ENCODE data around the gene BEND7. TPM values are rescaled to one million over a fixed set of nuclear protein-coding genes. Genes with fewer than 3 reads are reported as not detected.
A peak's percentile ranks its signal among the peaks of the same experiment; 100 is the strongest.

Gene BEND7
- total and polyA plus RNA-seq, 2 of the 4 experiments (the other 2 are of a cell fraction) = 2.3 to 3.5 TPM

- no peaks in the 10 kb centered on the region for H3K36me3 ChIP-seq (ENCODE audit: control insufficient read depth, insufficient read depth, low read length)
- no peak overlapping the region for H3K56ac ChIP-seq (ENCODE audit: extremely low read depth, insufficient read depth, low read length)
- no peak overlapping the region for H2BK5ac ChIP-seq (ENCODE audit: low read depth, low read length, poor library complexity, severe bottlenecking)
- no peaks in the 10 kb centered on the region; the same call in 1 of the 2 replicates for H3K9me1 ChIP-seq (ENCODE audit: insufficient read depth, low read length)
- no peak overlapping the region for H2BK15ac ChIP-seq (ENCODE audit: low read depth, low read length)
- ChIA-PET POLR2A (ENCODE audit: unreplicated experiment) (interaction anchor here (0.5 to 1.1 kb wide), 2 partner anchors 11 to 1043 kb away, joined by 3 read pairs; no protein-coding TSS in a partner anchor), CTCF (interaction anchor here (1.3 to 1.7 kb wide), 2 partner anchors 9 to 156 kb away, joined by 6 read pairs; no protein-coding TSS in a partner anchor)
- H3K9ac ChIP-seq (ENCODE audit: low read depth, low read length) = peak overlapping the region; percentile 75
- ATAC-seq (ENCODE audit: low read depth) = peak; percentile 52
- H4K20me1 ChIP-seq (ENCODE audit: insufficient read depth, low read length) = no peaks in the 10 kb centered on the region
- H4K91ac ChIP-seq (ENCODE audit: insufficient read depth, low read depth, low read length) = no peak overlapping the region
- dilution Hi-C loops (cut with HindIII; ENCODE audit: low sequenced_read_pairs, unreplicated experiment) = no loop called here
- BruUV-seq (replicated peaks) = no TSS peak
- peak overlapping the region; percentile 94 for H3K4me2 ChIP-seq (ENCODE audit: low read depth, low read length)
- peaks cover 0 to 15% of the 10 kb centered on the region in 2 experiments; a peak in 2 of 4 replicates for H3K79me1 ChIP-seq (ENCODE audit: low read depth in 1 of 2, low read length in 2 of 2)
- H3K18ac ChIP-seq (ENCODE audit: low read depth, low read length) = no peak overlapping the region
- intact Hi-C loops (cut with micrococcal nuclease) = no loop called here
- H3K23ac ChIP-seq (ENCODE audit: low read depth, low read length) = peak overlapping the region; percentile 48; the same call in 1 of the 2 replicates
- peak overlapping the region in 1 of 2 experiments; percentile 30; a peak in 1 of 4 replicates for H4K8ac ChIP-seq (ENCODE audit: low read depth in 2 of 2, low read length in 2 of 2)
- peaks cover 2% of the 10 kb centered on the region; the same call in 1 of the 2 replicates for H3K27me3 ChIP-seq (ENCODE audit: control insufficient read depth, insufficient read depth, low read length)
- WGBS, 2 experiments (ENCODE audit: extremely low coverage in 2 of 2, insufficient read length in 1 of 2) = 1% methylated on average over 41 of the region's 104 CpGs; no CpG with 5 or more reads in 1 of the 2 experiments
- H2BK20ac ChIP-seq (ENCODE audit: low read depth, low read length) = no peak overlapping the region
- peaks cover 3% of the 10 kb centered on the region; the same call in 1 of the 2 replicates for H3K4me1 ChIP-seq (ENCODE audit: control insufficient read depth, insufficient read depth, low read length)
- no peak overlapping the region; the same call in 1 of the 2 replicates for H4K5ac ChIP-seq (ENCODE audit: low read depth, low read length)
- DNase-seq = no peak
- H3K14ac ChIP-seq (replicated peaks; ENCODE audit: low read depth, low read length) = no peak overlapping the region; the same call in 1 of the 2 replicates
- no peaks in the 10 kb centered on the region for H3K9me3 ChIP-seq (ENCODE audit: control insufficient read depth, insufficient read depth, low read length)
- no peak overlapping the region for H2AK9ac ChIP-seq (replicated peaks; ENCODE audit: low read depth, low read length, poor library complexity)
- H2AK5ac ChIP-seq (ENCODE audit: low read depth, low read length) = no peak overlapping the region
- in situ Hi-C loops (cut with MboI; ENCODE audit: low sequenced_read_pairs) = no loop called here
- H3K4ac ChIP-seq (ENCODE audit: low read depth, low read length) = no peak overlapping the region
- peak overlapping the region; percentile 57 for H3K4me3 ChIP-seq (ENCODE audit: insufficient read depth, low read depth, low read length)
- H2AFZ ChIP-seq (replicated peaks; ENCODE audit: low read length, poor library complexity) = peak overlapping the region; percentile 82
- no peak overlapping the region; the same call in 1 of the 2 replicates for H3K27ac ChIP-seq (ENCODE audit: insufficient read depth, low read length)
- H2BK120ac ChIP-seq (ENCODE audit: low read depth, low read length) = no peak overlapping the region
- TF ChIP-seq SMC3 (IDR thresholded peaks at IDR 0.05; ENCODE audit: low read depth, low read length) (no peak), BHLHE40 (IDR thresholded peaks at IDR 0.05; ENCODE audit: low read depth, low read length) (no peak), USF2 (IDR thresholded peaks at IDR 0.05; ENCODE audit: low read depth, low read length) (no peak), RAD21 (IDR thresholded peaks at IDR 0.05; ENCODE audit: low read length) (no peak), MAZ (IDR thresholded peaks at IDR 0.05; ENCODE audit: borderline replicate concordance, low read depth, low read length) (no peak), CEBPB (IDR thresholded peaks at IDR 0.05; ENCODE audit: low read depth, low read length) (no peak), RCOR1 (IDR thresholded peaks at IDR 0.05; ENCODE audit: insufficient replicate concordance, low read length) (no peak), CHD1 (IDR thresholded peaks at IDR 0.05; ENCODE audit: low read depth, low read length) (no peak), MAFK (IDR thresholded peaks at IDR 0.05; ENCODE audit: low read depth, low read length) (no peak), MXI1 (IDR thresholded peaks at IDR 0.05; ENCODE audit: borderline replicate concordance, low read depth, low read length) (no peak), ELK1 (IDR thresholded peaks at IDR 0.05; ENCODE audit: borderline replicate concordance, low read depth, low read length) (no peak), CTCF (conservative IDR thresholded peaks at IDR 0.05; ENCODE audit: low read depth, low read length) (no peak), POLR2A (IDR thresholded peaks at IDR 0.05; ENCODE audit: low read depth, low read length) (no peak), FOS (IDR thresholded peaks at IDR 0.05; ENCODE audit: low read depth, low read length) (no peak)
These were observed 515 bp downstream of the BEND7 start for GRCh38 chr10:13528123-13528874.

Measured in IMR-90 (cell line).